SHP77 (cell line): ENCODE data around the gene NCS1.
"Not testable (repeated sequence)": the region's sequence is repeated elsewhere in the genome, so short reads cannot be mapped to it uniquely, and the experiment has no call there.

Experiments
- DNase-seq, 2 experiments: peaks; one replicate each; lab custom pipeline; 2025; lab: John Stamatoyannopoulos, UW

The NCS1 gene

GRCh38 chr9:130264414-130265350 is 92.5 kb downstream of the NCS1 start:
- no peak for DNase-seq

GRCh38 chr9:130265431-130266235 is 93.4 kb downstream of the NCS1 start, which contains the start of gene HMCN2:
Gene HMCN2 (plus strand): TSS chr9:130265760. CDS start chr9:130265879, 119 bp downstream.
- no peak for DNase-seq

GRCh38 chr9:130266236-130267098 is 94.3 kb downstream of the NCS1 start:
- no peak for DNase-seq

GRCh38 chr9:130267930-130268329 is 95.7 kb downstream of the NCS1 start:
- DNase-seq = no peak

GRCh38 chr9:130268521-130269211 is 96.5 kb downstream of the NCS1 start:
- peak in 1 of 2 experiments; percentile 61 for DNase-seq

- DNase-seq = no peak
These were observed 99.3 kb downstream of the NCS1 start for GRCh38 chr9:130271473-130271872.

- DNase-seq = no peak
These were observed 103.0 kb downstream of the NCS1 start for GRCh38 chr9:130275156-130275555.

- no peak for DNase-seq
These were observed 103.9 kb downstream of the NCS1 start for GRCh38 chr9:130276121-130276520.

- no peak for DNase-seq
These were observed 104.8 kb downstream of the NCS1 start for GRCh38 chr9:130276955-130277354.

- not testable (repeated sequence) for DNase-seq
These were observed 105.3 kb downstream of the NCS1 start for GRCh38 chr9:130277525-130277924.

- no peak for DNase-seq
These were observed 111.5 kb downstream of the NCS1 start for GRCh38 chr9:130283539-130284248.

- no peak for DNase-seq
These were observed 112.0 kb downstream of the NCS1 start for GRCh38 chr9:130284249-130284625.

- DNase-seq = no peak
These were observed 112.5 kb downstream of the NCS1 start for GRCh38 chr9:130284690-130285089.

GRCh38 chr9:130285271-130285670 is 113.1 kb downstream of the NCS1 start:
- no peak for DNase-seq

GRCh38 chr9:130286072-130286770 is 114.0 kb downstream of the NCS1 start:
- DNase-seq = no peak
